H1 (cell line): ENCODE measurements around the gene ARL2BP. TPM values are rescaled to one million over a fixed set of nuclear protein-coding genes. Genes with fewer than 3 reads are reported as not detected.

Source experiments
- ASH2L ChIP-seq: fragments of 200-600, 300-600 bp; sonication (generic); IDR thresholded peaks from one replicate; pipeline ENCODE4 v1.7.1; 2017; ENCODE audit warnings: low read length
- BACH1 ChIP-seq: IDR thresholded peaks from 2 replicates; pipeline ENCODE4 v1.6.1; 2012; ENCODE audit warnings: low read length, improper control_type of control experiment
- BCL11A ChIP-seq, 2 experiments: IDR thresholded peaks; one replicate each; pipeline ENCODE4 v1.6.1; 2011; ENCODE audit warnings: low read depth in 2 of 2, low read length in 2 of 2, mild to moderate bottlenecking in 2 of 2
- CBX8 ChIP-seq: fragments of 300-800, 300-1000 bp; sonication (generic); IDR thresholded peaks from 2 replicates; pipeline ENCODE4 v1.7.1; 2016; ENCODE audit warnings: low read depth, low read length, borderline replicate concordance
- CEBPB ChIP-seq: IDR thresholded peaks from 2 replicates; pipeline ENCODE4 v1.6.1; 2012; ENCODE audit warnings: low read depth, low read length
- GABPA ChIP-seq: IDR thresholded peaks from 2 replicates; pipeline ENCODE4 v1.6.1; 2011; ENCODE audit warnings: mild to moderate bottlenecking, low read length, moderate library complexity, borderline replicate concordance; ENCODE audit not compliant: insufficient read depth
- GTF2F1 ChIP-seq: IDR thresholded peaks from 2 replicates; pipeline ENCODE4 v1.6.1; 2012; ENCODE audit warnings: low read depth, low read length, improper control_type of control experiment, borderline replicate concordance
- RNF2 ChIP-seq: fragments of 200-900, 300-1000 bp; sonication (generic); IDR thresholded peaks from 2 replicates; pipeline ENCODE4 v1.7.1; 2016; ENCODE audit warnings: borderline replicate concordance, low read depth, mild to moderate bottlenecking, antibody characterized with exemption, low read length; ENCODE audit not compliant: poor library complexity, severe bottlenecking; ENCODE audit errors: missing control alignments
- SIN3A ChIP-seq, 2 experiments: IDR thresholded peaks in 1 of 2; conservative IDR thresholded peaks in 1 of 2; 2 replicates each; pipeline ENCODE4 v1.6.1; 2011 to 2012; ENCODE audit warnings: low read length in 2 of 2, improper control_type of control experiment in 1 of 2, low read depth in 1 of 2, mild to moderate bottlenecking in 1 of 2
- TCF12 ChIP-seq: IDR thresholded peaks from 2 replicates; pipeline ENCODE4 v1.6.1; 2011; ENCODE audit warnings: low read depth, mild to moderate bottlenecking, low read length
- polyA plus RNA-seq, 7 experiments: library from polyadenylated mRNA; depleted of rRNA in 3 of 7; stranded (reverse) in 5 of 7; unstranded in 2 of 7; fragments of >200 nt in 5 of 7; fragments of 200-250 nt in 2 of 7; gene quantifications; 1 replicate in 5 of 7; 2 replicates in 1 of 7; 4 replicates in 1 of 7; pipeline versions ENCODE4 v1.2.1 to v1.2.3, GENCODE V29; 2011 to 2013; ENCODE audit warnings: missing spikeins in 2 of 7, mixed read lengths in 2 of 7
- total RNA-seq: library from RNA; stranded (reverse); fragmentation: NEBNext Ultra II Directional; extraction: Animal tissue kit (Norgen Biotek cat#: 25700); gene quantifications from 2 replicates; pipeline ENCODE4 v1.2.1, GENCODE V29; 2021

Gene ARL2BP
- total and polyA plus RNA-seq, 2 of the 8 experiments (the other 6 are each of a cell fraction or from before 2014, with no cell fraction given), result 13.6 to 18.3 TPM

GRCh38 chr16:57279780-57280638, 35.0 kb downstream of the ARL2BP start (continued):
- TF ChIP-seq BCL11A (IDR thresholded peaks at IDR 0.05; ENCODE audit: low read depth in 2 of 2, low read length in 2 of 2) (no peak), RNF2 (no peak), CBX8 (no peak), CEBPB (no peak), GABPA (no peak), GTF2F1 (no peak), TCF12 (no peak), BACH1 (no peak), SIN3A (conservative IDR thresholded peaks at IDR 0.05 in 1 of 2, IDR thresholded peaks at IDR 0.05 in 1 of 2; ENCODE audit: low read depth in 1 of 2, low read length in 2 of 2) (no peak), ASH2L (no peak)
